K562 (cell line): ENCODE measurements around the gene NADK. TPM values are rescaled to one million over a fixed set of nuclear protein-coding genes. Genes with fewer than 3 reads are reported as not detected.

Source experiments
- ADNP ChIP-seq: fragments of 200-800 bp; sonication (Bioruptor generic); IDR thresholded peaks from 2 replicates; pipeline ENCODE4 v1.6.1; 2016; ENCODE audit warnings: missing genetic modification characterization, missing compliant biosample characterization
- IRF1 ChIP-seq: sonication (generic); formaldehyde crosslinking; IDR thresholded peaks from 2 replicates; pipeline ENCODE4 v1.8.0; 2022; ENCODE audit warnings: missing genetic modification reagents, mild to moderate bottlenecking, borderline replicate concordance
- PHF21A ChIP-seq: fragments of 450-650 bp; IDR thresholded peaks from 2 replicates; pipeline ENCODE4 v1.6.1; 2017; ENCODE audit warnings: low read depth, borderline replicate concordance
- SREBF2 ChIP-seq: sonication (generic); formaldehyde crosslinking; IDR thresholded peaks from 2 replicates; pipeline ENCODE4 v1.4.0; 2020; ENCODE audit warnings: mild to moderate bottlenecking, missing genetic modification reagents
- ZNF592 ChIP-seq: fragments of 450-650 bp; IDR thresholded peaks from 2 replicates; pipeline ENCODE4 v1.6.1; 2017; ENCODE audit warnings: antibody characterized with exemption, mild to moderate bottlenecking
- polyA plus RNA-seq, 8 experiments: library from polyadenylated mRNA; depleted of rRNA in 4 of 8; stranded (reverse) in 5 of 8; unstranded in 3 of 8; fragments of >200 nt; fragmentation: Nextera tagmentation in 2 of 8; fragmentation: Illumina TruSeq in 1 of 8; extraction: Ambion mirVana in 2 of 8; extraction: Trizol in 1 of 8; gene quantifications; 2 replicates each; pipeline versions ENCODE4 v1.2.1 to v1.2.3, GENCODE V29; 2011 to 2014; ENCODE audit warnings: inconsistent platforms in 1 of 8, missing spikeins in 1 of 8
- total RNA-seq, 7 experiments: library from RNA; depleted of rRNA in 6 of 7; stranded (reverse); fragments of >200 nt in 6 of 7; fragmentation: Illumina TruSeq in 2 of 7; extraction: Trizol in 2 of 7; gene quantifications; 2 replicates each; pipeline versions ENCODE4 v1.2.1 to v1.2.3, GENCODE V29; 2011 to 2021; ENCODE audit warnings: low replicate concordance in 1 of 7

NADK gene
- total and polyA plus RNA-seq, 9 of the 15 experiments (the other 6 are each of a cell fraction or from before 2014, with no cell fraction given), result 1.5 to 135 (median 75.1) TPM

GRCh38 chr1:1788136-1788535 is 9.9 kb upstream of the NADK start (continued):
- TF ChIP-seq ZNF592 (no peak), IRF1 (CRISPR knock-in tag) (no peak), SREBF2 (CRISPR knock-in tag) (no peak), PHF21A (no peak), ADNP (tag) (no peak)
